Endothelial cell of umbilical vein (primary cell): ENCODE measurements around the gene RNF144B. TPM values are rescaled to one million over a fixed set of nuclear protein-coding genes. Genes with fewer than 3 reads are reported as not detected.

Experiments
- BruUV-seq: library from RNA; stranded (reverse); fragments of 400-500 nt; replicated peaks from 2 replicates; lab custom pipeline; 2021; lab: Mats Ljungman, UMichigan
- CTCF ChIA-PET: fragments of 300-600, 350-600 bp; sonication (Branson Sonifier 250); formaldehyde crosslinking; loops from one replicate; lab custom pipeline; 2021; ENCODE audit warnings: antibody characterized with exemption, inconsistent platforms; lab: Charles Lee
- POLR2A ChIA-PET: fragments of 300-600, 350-600 bp; sonication (Branson Sonifier 250); formaldehyde crosslinking; loops from one replicate; lab custom pipeline; 2021; ENCODE audit warnings: antibody characterized with exemption, inconsistent platforms; lab: Charles Lee
- DNase-seq: peaks from one replicate; pipeline ENCODE4 v3.0.0-alpha.2; 2011; ENCODE audit warnings: low read depth, low spot score
- FAIRE-seq: peaks from 2 replicates; lab custom pipeline; 2011; peaks lifted over from hg19 to GRCh38; lab: Jason Lieb, UNC
- H2AFZ ChIP-seq: 2 replicates; pipeline ENCODE4 v1.6.0; 2012; ENCODE audit warnings: low read depth, low read length, control low read depth, inconsistent platforms
- H3K27ac ChIP-seq: 2 replicates; pipeline ENCODE4 v1.5.1; 2011; ENCODE audit warnings: low read depth, mild to moderate bottlenecking, control low read depth, low read length, moderate library complexity; ENCODE audit not compliant: insufficient read depth
- H3K27me3 ChIP-seq, 2 experiments: 2 replicates each; pipeline versions ENCODE4 v1.6.0 to v1.6.1; 2011; ENCODE audit warnings: low read length in 2 of 2, mixed read lengths in 1 of 2; ENCODE audit not compliant: control insufficient read depth in 2 of 2, insufficient read depth in 2 of 2
- H3K36me3 ChIP-seq, 2 experiments: 2 replicates in 1 of 2; 3 replicates in 1 of 2; pipeline ENCODE4 v1.5.1; 2011; ENCODE audit warnings: low read length in 2 of 2, mild to moderate bottlenecking in 1 of 2, moderate library complexity in 1 of 2; ENCODE audit not compliant: control insufficient read depth in 2 of 2, insufficient read depth in 2 of 2; ENCODE audit errors: extremely low read depth in 1 of 2
- H3K4me1 ChIP-seq: 3 replicates; pipeline ENCODE4 v1.5.1; 2011; ENCODE audit warnings: mild to moderate bottlenecking, low read length; ENCODE audit not compliant: control insufficient read depth, insufficient read depth; ENCODE audit errors: extremely low read depth
- H3K4me2 ChIP-seq: 2 replicates; pipeline ENCODE4 v1.6.1; 2011; ENCODE audit warnings: low read length, control low read depth, mixed read lengths; ENCODE audit not compliant: insufficient read depth
- H3K4me3 ChIP-seq, 3 experiments: fragments of 200-600 bp in 1 of 3; sonication (generic), shearing (Covaris generic) in 1 of 3; replicated peaks in 1 of 3; 2 replicates each; pipeline ENCODE4 v1.5.1; 2011 to 2016; ENCODE audit warnings: control low read depth in 3 of 3, low read length in 3 of 3, mild to moderate bottlenecking in 2 of 3, inconsistent platforms in 1 of 3, low read depth in 1 of 3, moderate library complexity in 1 of 3; ENCODE audit not compliant: insufficient read depth in 1 of 3
- H3K79me2 ChIP-seq: 2 replicates; pipeline ENCODE4 v1.6.0; 2012; ENCODE audit warnings: low read length, inconsistent platforms; ENCODE audit not compliant: control insufficient read depth, insufficient read depth
- H3K9ac ChIP-seq: replicated peaks from 2 replicates; pipeline ENCODE3; 2011; ENCODE audit warnings: low read length, control low read depth; ENCODE audit not compliant: insufficient read depth; ENCODE audit errors: extremely low read depth
- H3K9me1 ChIP-seq: replicated peaks from 3 replicates; pipeline ENCODE4 v1.6.0; 2011; ENCODE audit warnings: mild to moderate bottlenecking, low read length; ENCODE audit not compliant: control insufficient read depth, insufficient read depth; ENCODE audit errors: extremely low read depth
- H3K9me3 ChIP-seq: replicated peaks from 2 replicates; pipeline ENCODE4 v1.5.1; 2012; ENCODE audit warnings: low read length, inconsistent platforms; ENCODE audit not compliant: control insufficient read depth, insufficient read depth
- H4K20me1 ChIP-seq: replicated peaks from 2 replicates; pipeline ENCODE3; 2011; ENCODE audit warnings: mild to moderate bottlenecking, low read length; ENCODE audit not compliant: control insufficient read depth, insufficient read depth; ENCODE audit errors: extremely low read depth
- CTCF ChIP-seq, 2 donors: IDR thresholded peaks; 1 replicate in 1 of 2; 2 replicates in 1 of 2; pipeline ENCODE4 v1.5.1; 2011; ENCODE audit warnings: low read length in 2 of 2, mild to moderate bottlenecking in 2 of 2, moderate library complexity in 2 of 2, control low read depth in 1 of 2, inconsistent platforms in 1 of 2, low read depth in 1 of 2; ENCODE audit not compliant: insufficient read depth in 1 of 2; ENCODE audit errors: extremely low read depth in 1 of 2
- EZH2 ChIP-seq: IDR thresholded peaks from 2 replicates; pipeline ENCODE4 v1.6.1; 2012; ENCODE audit warnings: borderline replicate concordance, low read depth, mild to moderate bottlenecking, moderate library complexity, low read length, inconsistent platforms; ENCODE audit not compliant: severe bottlenecking
- FOS ChIP-seq: IDR thresholded peaks from 2 replicates; pipeline ENCODE4 v1.6.1; 2011; ENCODE audit warnings: mild to moderate bottlenecking, low read length, moderate library complexity, borderline replicate concordance; ENCODE audit not compliant: insufficient read depth
- GATA2 ChIP-seq: IDR thresholded peaks from 2 replicates; pipeline ENCODE4 v1.7.0; 2011; ENCODE audit warnings: low read depth, mild to moderate bottlenecking, moderate library complexity, mixed read lengths, low read length; ENCODE audit not compliant: insufficient read length, insufficient read depth
- JUN ChIP-seq: IDR thresholded peaks from 2 replicates; pipeline ENCODE4 v1.6.1; 2011; ENCODE audit warnings: borderline replicate concordance, low read depth; ENCODE audit not compliant: insufficient read length, insufficient read depth
- MAX ChIP-seq: IDR thresholded peaks from 2 replicates; pipeline ENCODE4 v1.6.1; 2011; ENCODE audit not compliant: insufficient read depth, insufficient read length
- MYC ChIP-seq: IDR thresholded peaks from one replicate; pipeline ENCODE4 v1.6.1; 2011; ENCODE audit warnings: mild to moderate bottlenecking, low read depth, low read length
- POLR2A ChIP-seq: IDR thresholded peaks from 2 replicates; pipeline ENCODE4 v1.6.1; 2012; ENCODE audit warnings: low read depth, mild to moderate bottlenecking, control low read depth, low read length
- dilution Hi-C: fragments of 300-500 bp; cut with MboI; formaldehyde crosslinking; loops from one replicate; pipeline ENCODE4 v1.15.0; 2019; ENCODE audit warnings: low sequenced_read_pairs; ENCODE audit not compliant: extremely low pct_ligation_motif_present
- intact Hi-C: fragments of 100-400 bp; cut with micrococcal nuclease; formaldehyde crosslinking; loops from one replicate; pipeline ENCODE4 v1.10.0; 2022
- polyA plus RNA-seq, 4 experiments: library from polyadenylated mRNA; depleted of rRNA in 3 of 4; stranded (reverse) in 3 of 4; unstranded in 1 of 4; fragments of >200 nt; gene quantifications; 2 replicates each; pipeline versions ENCODE4 v1.2.1 to v1.2.3, GENCODE V29; 2011 to 2012; ENCODE audit warnings: missing spikeins in 1 of 4
- total RNA-seq: library from RNA; stranded (reverse); gene quantifications from 2 replicates; pipeline ENCODE4 v1.2.3, GENCODE V29; 2021

RNF144B gene
- total and polyA plus RNA-seq, 2 donors (not counting 3 experiments of a cell fraction or from before 2014, with no cell fraction given): 18.1 to 97.3 TPM

- FAIRE-seq (no peak), DNase-seq (no peak)
- TF ChIP-seq FOS (no peak), MYC (no peak), CTCF (IDR thresholded peaks at IDR 0.05; ENCODE audit: extremely low read depth in 1 of 2, insufficient read depth in 1 of 2, low read depth in 1 of 2, low read length in 2 of 2) (no peak), JUN (no peak), GATA2 (no peak), MAX (no peak), EZH2 (no peak), POLR2A (no peak)
- no peaks in the 10 kb centered on the region for H4K20me1 ChIP-seq
- no peak overlapping the region for H3K9ac ChIP-seq
- H3K27me3 ChIP-seq: no peaks in the 10 kb centered on the region
- no peak overlapping the region for H2AFZ ChIP-seq
- no peak overlapping the region for H3K27ac ChIP-seq
- H3K36me3 ChIP-seq: no peaks in the 10 kb centered on the region
- no peak overlapping the region for H3K4me2 ChIP-seq
- no peaks in the 10 kb centered on the region for H3K79me2 ChIP-seq
- peaks cover 19% of the 10 kb centered on the region for H3K4me1 ChIP-seq
- ChIA-PET POLR2A (no interaction called here), CTCF (interaction anchor here (0.5 to 7.1 kb wide), 11 partner anchors 11 to 379 kb away, joined by 3 to 93 read pairs (median 3); partner anchors contain the start of genes DEK and RNF144B)
- no peaks in the 10 kb centered on the region for H3K9me3 ChIP-seq
- H3K4me3 ChIP-seq: no peak overlapping the region
- BruUV-seq: no TSS peak
- dilution Hi-C loops: no loop called here
- intact Hi-C loops: loop anchor here (5.0 kb wide), 1 partner anchor 94 kb away; no protein-coding TSS in a partner anchor
- no peaks in the 10 kb centered on the region for H3K9me1 ChIP-seq
Observed at GRCh38 chr6:18501663-18502013, 114.5 kb downstream of the RNF144B start.
